22Rv1 (cell line): ENCODE data around the gene BBX.

Source experiments
- H3K27ac ChIP-seq: fragments of 450-650 bp; 2 replicates; pipeline ENCODE4 v1.5.1; 2017
- ZFX ChIP-seq: fragments of 450-650 bp; IDR thresholded peaks from 2 replicates; pipeline ENCODE4 v1.6.1; 2017; ENCODE audit warnings: antibody characterized with exemption, borderline replicate concordance
- TF ChIP-seq, protein P1 (sequence below): fragments of 450-650 bp; IDR thresholded peaks from 2 replicates; pipeline ENCODE4 v1.5.1; 2017; ENCODE audit warnings: mild to moderate bottlenecking

Gene BBX

DNA sequence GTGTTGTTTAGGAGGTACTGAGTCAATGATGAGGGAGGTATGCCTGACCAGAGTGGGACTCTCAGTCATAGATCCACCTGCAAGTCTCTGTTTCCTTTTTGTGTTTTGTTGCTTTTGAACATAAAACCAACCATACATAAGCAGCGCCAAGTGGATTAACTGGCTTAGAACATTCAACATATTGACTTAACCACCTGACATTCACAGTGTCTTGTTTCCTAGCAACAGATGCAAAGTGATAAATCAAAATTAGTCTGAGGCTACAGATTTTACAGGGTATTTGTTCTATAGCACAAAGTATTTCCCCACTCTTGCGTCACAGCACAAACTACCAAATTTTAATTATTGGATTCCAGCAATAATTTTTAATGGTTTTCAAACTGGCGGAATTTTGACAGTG is 283.8 kb downstream of the BBX start:
- H3K27ac ChIP-seq, result no peak overlapping the region
- no peak for TF ChIP-seq ZFX
- TF ChIP-seq, protein P1, sequence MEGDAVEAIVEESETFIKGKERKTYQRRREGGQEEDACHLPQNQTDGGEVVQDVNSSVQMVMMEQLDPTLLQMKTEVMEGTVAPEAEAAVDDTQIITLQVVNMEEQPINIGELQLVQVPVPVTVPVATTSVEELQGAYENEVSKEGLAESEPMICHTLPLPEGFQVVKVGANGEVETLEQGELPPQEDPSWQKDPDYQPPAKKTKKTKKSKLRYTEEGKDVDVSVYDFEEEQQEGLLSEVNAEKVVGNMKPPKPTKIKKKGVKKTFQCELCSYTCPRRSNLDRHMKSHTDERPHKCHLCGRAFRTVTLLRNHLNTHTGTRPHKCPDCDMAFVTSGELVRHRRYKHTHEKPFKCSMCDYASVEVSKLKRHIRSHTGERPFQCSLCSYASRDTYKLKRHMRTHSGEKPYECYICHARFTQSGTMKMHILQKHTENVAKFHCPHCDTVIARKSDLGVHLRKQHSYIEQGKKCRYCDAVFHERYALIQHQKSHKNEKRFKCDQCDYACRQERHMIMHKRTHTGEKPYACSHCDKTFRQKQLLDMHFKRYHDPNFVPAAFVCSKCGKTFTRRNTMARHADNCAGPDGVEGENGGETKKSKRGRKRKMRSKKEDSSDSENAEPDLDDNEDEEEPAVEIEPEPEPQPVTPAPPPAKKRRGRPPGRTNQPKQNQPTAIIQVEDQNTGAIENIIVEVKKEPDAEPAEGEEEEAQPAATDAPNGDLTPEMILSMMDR, result no peak

DNA sequence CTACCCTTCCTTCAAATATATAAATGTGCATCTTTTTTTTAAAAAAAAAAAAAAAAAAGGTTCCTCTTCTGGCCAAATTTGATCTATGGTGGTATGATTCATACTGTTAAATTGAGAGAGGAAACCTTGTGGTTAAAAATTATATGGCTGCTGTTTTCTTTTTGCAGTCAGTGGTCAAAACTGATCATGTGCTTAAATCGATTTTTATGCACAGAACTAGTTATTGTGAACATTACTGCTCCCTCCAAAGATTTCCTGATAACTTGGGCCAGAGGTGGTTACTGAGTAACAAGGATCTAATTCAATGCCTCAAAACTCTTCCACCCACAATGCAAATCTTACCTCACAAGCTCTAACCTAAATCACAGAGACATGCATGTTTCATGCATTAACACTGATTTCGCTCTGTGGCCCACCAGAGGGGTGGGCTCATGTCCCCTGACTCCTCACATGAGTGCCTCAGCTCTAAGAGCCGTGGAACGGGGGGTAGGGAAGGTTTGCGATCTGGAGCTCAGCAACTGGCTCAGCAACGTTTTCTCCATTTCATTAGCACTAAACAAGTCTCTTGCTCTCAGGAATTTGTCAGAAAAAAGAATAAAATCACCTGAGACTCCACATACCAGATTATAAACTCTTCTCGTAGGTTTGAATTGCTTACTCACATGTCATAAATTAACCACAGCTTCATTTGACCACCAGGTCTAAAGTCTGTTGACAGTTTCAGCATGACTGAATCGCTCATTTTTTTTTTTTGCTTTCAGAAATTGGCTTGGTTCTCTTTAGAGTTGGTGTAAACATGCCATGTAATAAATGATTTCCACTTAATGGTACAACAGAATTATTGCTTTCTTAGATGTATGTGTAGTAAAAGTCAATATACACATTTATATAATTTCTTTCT is 287.7 kb downstream of the BBX start:
- TF ChIP-seq, protein P1, result no peak
- TF ChIP-seq ZFX, result no peak
- H3K27ac ChIP-seq, result no peak overlapping the region

DNA sequence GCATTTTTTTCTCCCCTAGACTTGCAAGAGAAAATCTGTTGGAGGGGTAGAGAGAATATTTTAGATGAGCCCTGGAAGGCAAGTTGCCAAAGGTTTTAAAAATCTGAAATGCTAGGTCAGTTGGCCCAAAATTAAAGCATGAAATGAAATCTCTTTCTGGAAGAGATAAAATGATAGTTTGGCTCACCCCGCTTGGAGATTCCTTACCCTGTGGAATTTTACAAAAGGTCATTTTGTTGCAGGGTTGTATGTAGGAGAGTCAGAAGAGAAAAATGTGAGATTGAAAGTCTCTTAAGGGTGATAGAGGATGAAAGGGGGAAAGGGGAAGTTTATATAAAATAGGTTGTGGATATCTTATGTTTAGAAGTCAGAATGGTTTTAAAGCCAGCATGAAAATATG is 290.3 kb downstream of the BBX start:
- H3K27ac ChIP-seq, result no peak overlapping the region
- TF ChIP-seq ZFX, result no peak
- TF ChIP-seq, protein P1, result no peak

DNA sequence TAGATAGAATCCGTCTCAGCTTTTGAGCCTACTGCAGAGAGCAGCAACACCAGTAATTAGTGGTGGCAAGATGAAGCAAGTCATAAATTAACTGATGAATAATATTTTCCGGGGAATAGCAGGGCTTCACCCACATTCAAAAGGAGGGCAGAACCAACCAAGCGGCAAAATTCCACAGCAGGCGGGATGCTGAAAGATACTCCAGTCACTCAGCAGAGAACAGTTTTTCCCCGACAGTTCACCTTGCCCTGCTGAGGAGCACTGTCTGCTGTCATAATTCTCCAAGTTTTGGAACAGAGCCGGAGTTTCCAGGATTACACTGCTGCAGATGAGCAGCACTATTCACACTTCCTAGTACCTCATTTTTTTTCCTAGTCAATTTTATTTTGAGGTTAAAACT is 293.3 kb downstream of the BBX start:
- TF ChIP-seq, protein P1, result no peak
- no peak for TF ChIP-seq ZFX

DNA sequence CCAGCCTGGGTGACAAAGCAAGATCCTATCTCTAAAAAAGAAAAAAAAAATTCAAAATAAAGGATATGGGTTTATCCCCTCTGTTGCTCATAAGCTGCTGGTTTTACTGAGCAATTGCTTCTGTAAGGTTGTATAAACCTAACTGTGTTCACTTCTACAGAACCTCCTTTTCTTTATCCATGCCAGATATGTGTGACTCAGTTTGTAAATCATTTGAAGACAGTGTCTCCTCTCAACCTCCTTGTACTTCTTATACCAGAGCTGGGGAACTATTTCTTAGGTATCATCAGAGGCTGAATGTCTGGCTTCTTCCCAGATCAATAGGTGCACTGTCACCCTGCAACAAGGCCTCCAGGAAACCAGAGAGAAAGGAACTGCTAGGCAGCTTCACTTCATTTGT is 294.3 kb downstream of the BBX start:
- no peak overlapping the region for H3K27ac ChIP-seq
- TF ChIP-seq, protein P1, result no peak
- TF ChIP-seq ZFX, result no peak

More for the DNA sequence above, 293.3 kb downstream of the BBX start:
- no peak overlapping the region for H3K27ac ChIP-seq

GRCh38 chr3:107818025-107818424 is 295.3 kb downstream of the BBX start:
- TF ChIP-seq, protein P1, result no peak
- no peak for TF ChIP-seq ZFX
- no peak overlapping the region for H3K27ac ChIP-seq

DNA sequence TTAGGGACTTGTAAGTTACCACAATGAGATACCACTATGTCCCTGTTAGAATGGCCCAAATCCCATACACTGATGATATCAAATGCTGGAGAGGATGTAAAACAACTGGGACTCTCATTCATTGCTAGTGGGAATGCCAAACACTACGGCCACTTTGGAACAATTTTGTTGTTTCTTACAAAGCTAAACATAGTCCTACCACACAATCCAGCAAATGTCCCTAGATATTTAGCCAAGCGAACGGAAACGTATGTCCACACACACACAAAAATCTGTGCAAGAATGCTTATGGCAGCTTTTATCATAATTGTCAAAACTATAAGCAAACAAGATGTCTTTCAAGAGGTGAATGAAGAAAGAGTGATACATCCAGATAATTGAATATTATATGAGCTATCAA is 296.9 kb downstream of the BBX start:
- no peak overlapping the region for H3K27ac ChIP-seq
- TF ChIP-seq, protein P1, result no peak
- no peak for TF ChIP-seq ZFX
